Umbilical cord (tissue), 2 donors: ENCODE measurements around the gene SH3TC2. TPM values are rescaled to one million over a fixed set of nuclear protein-coding genes. Genes with fewer than 3 reads are reported as not detected.
A peak's percentile ranks its signal among the peaks of the same experiment; 100 is the strongest.

ENCODE experiments used
- DNase-seq: peaks from one replicate; pipeline ENCODE4 v3.0.0-alpha.2; 2015; ENCODE audit warnings: low spot score
- total RNA-seq: library from RNA; depleted of rRNA; stranded (reverse); fragments of >200 nt; gene quantifications from one replicate; pipeline ENCODE4 v1.2.3, GENCODE V29; 2014; ENCODE audit warnings: low replicate concordance; ENCODE audit not compliant: insufficient read depth

Gene SH3TC2
- total RNA-seq, 1 donor from 2014 or later: 5.8 TPM

GRCh38 chr5:148970876-148971275, 92.0 kb downstream of the SH3TC2 start:
- DNase-seq: no peak

DNA sequence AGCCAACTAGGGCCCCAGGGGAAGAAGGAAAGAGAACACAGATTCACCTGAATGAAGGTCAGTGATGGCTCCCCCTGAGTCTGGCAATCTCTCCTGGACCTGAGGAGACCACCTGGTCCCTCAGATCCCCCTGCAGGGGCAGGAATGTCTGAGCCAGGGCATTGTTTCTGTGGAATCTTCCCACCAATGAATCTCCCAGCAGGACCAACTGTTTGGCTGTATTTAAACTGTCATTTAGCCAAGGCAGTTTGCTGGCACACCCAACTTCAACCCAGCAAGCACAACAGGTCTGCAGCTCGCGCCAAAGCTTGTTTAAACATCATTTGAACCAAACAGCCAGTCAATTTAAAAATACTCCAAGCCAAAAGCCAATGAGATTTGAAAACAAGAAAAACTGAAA, 92.6 kb downstream of the SH3TC2 start:
- DNase-seq: peak; percentile 19

GRCh38 chr5:148969291-148969690, 93.6 kb downstream of the SH3TC2 start:
- DNase-seq: no peak

- DNase-seq: no peak
Measured at GRCh38 chr5:148968311-148968710, 94.6 kb downstream of the SH3TC2 start.

DNA sequence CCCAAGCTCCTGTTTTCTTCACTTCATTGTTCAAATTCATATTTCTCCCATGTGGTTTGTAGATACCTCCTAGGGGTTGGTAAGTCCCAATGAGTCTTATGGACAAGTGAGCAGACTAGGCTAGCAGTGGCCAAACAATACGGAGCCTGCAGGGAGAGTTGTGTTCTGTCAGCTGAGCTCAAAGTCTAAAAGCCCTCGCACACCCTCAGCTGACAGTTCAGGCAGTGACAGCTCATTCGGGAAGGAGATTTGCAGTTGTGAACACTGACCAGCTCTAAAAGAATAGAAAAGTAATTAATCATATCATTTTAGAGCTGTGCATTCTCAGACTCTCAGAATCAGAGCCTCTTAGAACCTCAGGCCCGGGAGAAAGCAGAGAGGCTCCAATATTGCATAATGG, 95.1 kb downstream of the SH3TC2 start:
- no peak for DNase-seq

- DNase-seq: no peak
Measured at GRCh38 chr5:148966938-148967337, 95.9 kb downstream of the SH3TC2 start.

DNA sequence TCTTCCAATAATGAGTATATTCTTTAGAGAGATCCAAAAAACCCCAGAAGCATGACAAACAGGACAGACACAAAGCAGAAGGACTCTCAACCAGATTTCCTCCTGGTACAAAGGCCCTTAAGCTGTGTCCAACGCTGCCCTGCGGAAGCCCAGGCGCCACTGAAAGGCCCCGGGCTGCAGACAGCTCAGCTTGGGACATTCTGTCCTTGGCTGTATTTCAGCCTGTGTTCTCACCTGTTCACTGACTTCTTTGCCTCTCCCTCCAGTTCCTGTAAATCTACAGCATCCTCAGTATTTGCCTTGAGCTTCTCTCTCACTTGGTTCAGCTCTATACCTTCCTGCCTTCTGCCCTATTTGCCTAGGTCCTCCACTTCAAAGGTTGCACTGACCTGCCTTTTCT, 96.5 kb downstream of the SH3TC2 start:
- no peak for DNase-seq

DNA sequence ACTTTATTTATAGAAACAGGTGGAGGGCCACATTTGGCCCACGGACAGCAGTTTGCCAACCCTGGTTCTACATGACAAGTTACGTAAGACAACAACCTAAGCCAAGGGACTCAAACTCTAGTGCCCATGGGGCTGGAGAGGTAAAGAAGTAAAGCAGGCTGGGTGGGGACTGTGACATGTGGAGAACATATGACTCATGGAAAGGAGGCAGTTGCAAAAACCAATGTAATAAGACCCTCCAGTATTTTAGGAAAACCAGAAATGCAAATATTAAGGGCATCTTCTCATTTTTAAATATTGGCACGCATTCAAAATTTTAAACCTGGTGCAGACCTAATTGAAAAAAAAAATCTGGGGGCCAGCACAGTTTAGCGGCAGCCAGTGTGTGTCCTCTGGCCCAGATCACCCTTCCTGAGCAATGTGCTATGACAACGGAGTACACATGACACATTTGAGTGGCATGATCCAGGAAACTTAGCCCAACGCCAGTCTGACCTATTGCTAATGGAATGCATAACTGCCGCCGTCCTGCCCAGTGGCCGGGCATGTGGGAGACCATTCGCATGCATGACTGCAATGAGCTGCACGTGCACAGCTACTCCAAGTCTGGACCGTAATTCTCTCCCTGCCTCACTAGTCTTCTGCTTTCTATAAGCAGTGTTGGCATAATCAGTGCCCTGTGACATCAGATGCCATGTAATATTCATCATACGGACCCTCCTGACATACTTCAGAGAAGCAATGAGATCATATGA, 97.2 kb downstream of the SH3TC2 start:
- DNase-seq: peak; percentile 63

GRCh38 chr5:148963664-148964063, 99.2 kb downstream of the SH3TC2 start:
- peak; percentile 19 for DNase-seq

DNA sequence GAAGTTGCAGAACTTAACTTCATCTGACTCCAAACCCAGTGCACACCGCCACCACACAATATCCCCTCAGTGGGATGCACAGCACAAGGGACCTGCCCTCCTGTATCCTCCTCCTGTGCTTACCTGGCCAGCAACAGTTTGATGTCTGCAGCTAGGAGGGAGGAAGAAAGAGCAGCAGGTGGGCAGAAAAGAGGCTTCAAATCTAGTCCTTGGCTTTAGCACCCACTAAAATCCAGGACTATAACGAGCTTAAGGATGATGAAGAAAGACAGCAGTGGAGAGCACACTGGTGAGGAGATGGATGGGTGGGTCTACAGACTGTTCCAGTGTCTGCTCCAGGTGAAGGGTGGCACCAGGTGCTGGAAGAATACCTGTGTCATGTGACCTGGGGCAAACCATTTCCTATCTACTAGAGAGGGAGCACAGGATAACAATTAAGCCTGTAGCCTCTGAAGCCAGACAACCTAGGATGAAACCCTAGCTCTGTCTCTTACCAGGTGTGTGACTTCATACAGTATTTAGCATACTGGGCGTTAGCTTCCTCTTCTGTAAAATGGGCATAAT, 100.0 kb downstream of the SH3TC2 start:
- no peak for DNase-seq

DNA sequence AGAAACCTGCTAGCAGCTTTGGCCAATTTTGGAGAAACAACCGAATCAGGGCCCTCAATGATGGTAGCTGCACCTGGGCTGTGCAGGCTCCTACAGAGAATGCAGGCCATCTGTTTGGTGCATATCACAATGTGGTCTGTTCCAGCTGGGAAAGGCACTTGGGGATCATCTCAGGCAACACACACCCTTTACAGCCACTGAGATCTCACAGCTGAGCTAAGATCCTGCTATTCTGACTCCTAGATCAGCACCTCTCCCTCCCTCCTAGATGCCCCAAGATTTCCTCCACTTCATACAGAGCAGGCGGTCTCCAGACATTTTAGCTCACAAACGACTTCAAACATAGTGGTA, 100.7 kb downstream of the SH3TC2 start:
- DNase-seq: no peak

GRCh38 chr5:148961261-148962199, 101.3 kb downstream of the SH3TC2 start:
- DNase-seq: no peak

DNA sequence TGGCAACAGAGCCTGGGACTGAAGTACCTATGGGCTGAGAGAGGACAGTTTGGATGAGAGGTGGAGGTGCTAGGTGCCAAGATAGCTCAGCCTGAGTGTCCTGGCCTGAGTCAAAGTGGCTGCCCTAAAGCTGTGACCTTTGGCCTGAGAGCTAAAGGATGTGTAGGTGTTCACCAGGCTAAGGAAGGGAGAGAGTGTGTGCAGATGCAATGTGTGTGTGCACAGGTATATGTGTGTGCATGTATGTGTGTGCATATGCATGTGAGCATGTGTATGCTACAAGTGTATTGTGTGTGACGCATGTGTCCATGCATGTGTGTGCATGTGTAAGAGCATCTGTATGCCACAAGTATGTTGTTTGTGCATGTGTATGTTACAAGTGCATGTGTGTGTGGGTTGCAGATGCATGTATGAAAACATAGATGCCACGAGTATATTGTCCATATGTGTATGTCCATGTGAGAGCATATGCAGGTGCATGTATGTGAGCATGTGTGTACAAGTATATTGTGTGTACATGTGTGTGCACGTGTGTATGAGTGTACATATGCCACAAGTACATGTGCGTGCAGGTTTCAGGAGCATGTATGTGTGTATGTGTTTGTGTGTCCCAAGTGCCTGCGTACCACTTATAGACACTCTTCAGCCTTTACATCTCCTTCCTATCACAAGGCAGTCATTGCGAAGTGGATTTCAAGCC, 102.6 kb downstream of the SH3TC2 start:
- no peak for DNase-seq

DNA sequence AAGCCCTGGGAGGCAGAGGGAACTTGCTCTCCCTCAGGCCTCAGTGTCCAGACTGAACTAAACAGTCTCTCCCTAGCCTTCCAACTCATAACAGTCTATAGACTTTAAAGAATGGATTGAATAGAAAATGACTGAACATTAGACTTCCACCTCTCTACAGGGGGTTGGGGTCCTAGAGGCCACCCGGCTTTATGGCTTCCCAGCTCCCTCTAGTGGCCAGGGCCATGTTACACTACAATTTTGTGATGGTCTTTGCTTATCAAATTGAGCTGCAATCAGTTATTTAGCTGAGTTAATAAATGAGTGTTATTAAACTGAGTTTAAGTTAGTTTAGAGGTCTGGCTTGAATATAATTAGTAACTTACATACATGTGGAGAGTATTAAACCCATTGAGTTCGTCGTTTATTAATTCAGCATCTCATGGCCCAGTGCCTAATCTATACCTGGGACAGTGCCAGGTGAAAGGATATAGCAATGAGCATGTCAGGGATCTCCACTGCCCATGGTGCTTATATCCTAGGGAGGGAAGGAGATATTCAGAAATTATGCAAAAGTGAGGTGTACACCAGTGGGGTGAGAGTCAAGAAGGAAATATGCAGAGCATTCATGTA, 105.2 kb downstream of the SH3TC2 start:
- no peak for DNase-seq

GRCh38 chr5:148956477-148957385, 106.1 kb downstream of the SH3TC2 start:
- DNase-seq: no peak

Other genes starting within 250 kb of the SH3TC2 start
- 3.4 TPM for gene ADRB2, start 236.5 kb downstream of the SH3TC2 start, total RNA-seq
- 1.9 TPM for gene ABLIM3, start 78.4 kb upstream of the SH3TC2 start, total RNA-seq
- gene AFAP1L1, start 208.8 kb upstream of the SH3TC2 start, total RNA-seq: 0.72 TPM